GM18867 (cell line): ENCODE data around the gene ETFB.

Experiments used
- ATAC-seq: cut with Tn5 transposase; IDR thresholded peaks from one replicate; pipeline ENCODE4 v1.9.1; 2021; ENCODE audit warnings: mild to moderate bottlenecking, moderate library complexity; ENCODE audit not compliant: unreplicated experiment

The ETFB gene

DNA sequence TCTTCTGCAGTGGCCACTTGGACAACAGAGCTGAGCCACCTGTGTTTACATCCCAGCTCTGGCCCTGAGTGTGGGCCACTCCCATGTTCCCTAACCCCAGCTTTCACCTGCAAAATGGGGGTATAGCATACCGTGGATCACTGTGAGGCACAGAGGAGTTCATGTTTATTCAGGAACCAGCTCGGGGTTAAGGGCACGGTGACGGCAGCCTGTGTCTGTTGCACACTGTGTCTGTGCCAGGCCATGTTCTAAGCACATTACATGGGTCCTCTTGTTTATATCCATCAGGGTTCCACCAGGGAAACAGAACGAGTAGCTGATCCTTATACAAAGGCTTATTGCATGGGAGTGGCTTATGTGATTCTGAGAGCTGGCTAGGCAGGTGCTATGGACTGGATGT is 68.8 kb downstream of the ETFB start:
- no peak for ATAC-seq

DNA sequence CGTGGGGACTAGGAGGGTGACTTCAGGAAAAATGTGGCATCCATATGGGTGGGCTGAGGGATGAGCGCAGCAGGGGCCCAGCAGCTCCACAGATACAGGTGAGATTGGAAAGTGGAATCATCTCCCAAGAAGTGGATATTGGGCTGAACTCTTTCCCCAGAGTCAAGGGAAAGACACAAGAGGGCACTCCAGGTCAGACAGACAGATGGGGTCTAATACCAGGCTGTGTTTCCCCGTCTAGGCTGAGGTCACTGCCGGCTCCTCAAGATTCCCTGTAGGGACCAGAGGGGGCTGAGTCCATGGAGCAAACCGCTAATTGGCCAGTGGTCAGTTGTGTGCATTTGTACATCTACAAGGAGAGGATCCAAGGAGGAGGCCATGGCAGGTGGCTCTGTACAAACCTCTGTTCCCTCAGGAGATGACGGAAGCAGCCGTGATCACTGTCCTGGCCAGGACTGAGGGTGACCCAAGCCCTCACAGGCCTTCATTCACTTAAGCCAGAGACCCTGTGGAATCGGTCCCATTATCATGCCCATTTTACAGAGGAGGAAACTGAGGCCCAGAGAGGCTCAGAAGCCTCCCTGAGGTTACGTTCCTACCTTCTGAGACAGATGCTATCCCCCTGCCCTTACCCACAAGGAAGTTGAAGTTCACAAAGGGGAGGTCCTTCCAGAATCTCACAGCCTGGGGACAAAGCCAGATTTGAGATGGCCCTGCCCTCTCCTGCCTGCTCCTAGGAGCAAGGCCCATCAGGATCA is 69.7 kb downstream of the ETFB start:
- ATAC-seq, result no peak

DNA sequence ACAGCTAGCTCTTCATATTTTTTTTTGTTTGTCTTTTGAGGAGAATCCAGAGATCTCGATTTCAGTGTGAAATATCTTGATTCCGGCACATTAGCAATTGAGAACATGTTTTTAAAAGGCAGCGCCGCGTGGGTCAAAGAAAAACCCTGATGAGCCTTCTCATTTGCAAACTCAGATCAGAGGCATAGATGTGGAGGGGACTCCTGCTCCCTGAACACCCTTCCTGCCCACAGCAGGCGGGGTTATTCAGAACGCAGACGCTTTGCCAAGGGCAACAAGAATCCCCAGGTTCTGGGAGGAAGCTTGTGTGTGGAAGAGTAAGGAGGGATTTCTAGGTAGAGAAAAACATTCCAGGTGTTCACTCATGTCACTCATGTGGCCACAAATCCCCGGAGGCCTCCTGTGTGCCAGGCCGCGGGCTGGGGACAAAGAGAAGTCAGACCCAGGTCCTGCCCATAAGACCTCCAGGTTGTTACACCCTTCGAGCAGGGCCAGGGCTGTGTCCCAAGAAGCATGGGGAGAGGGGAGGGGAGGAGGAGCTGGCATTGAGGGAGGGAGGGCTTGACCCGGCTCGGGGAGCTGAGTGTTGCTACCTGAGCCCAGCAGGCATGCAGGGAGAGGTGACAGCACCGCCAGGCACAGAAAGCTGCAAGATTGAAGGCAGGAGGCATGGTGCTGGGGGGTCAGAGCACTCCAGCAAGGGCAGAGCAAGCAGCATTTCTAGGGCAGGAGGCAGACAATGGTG is 70.6 kb downstream of the ETFB start:
- no peak for ATAC-seq
